Keratinocyte (primary cell): ENCODE results near the gene AJM1.

ENCODE experiments used
- EZH2 ChIP-seq: IDR thresholded peaks from one replicate; pipeline ENCODE4 v1.6.1; 2012; ENCODE audit warnings: inconsistent platforms, mild to moderate bottlenecking, low read length, moderate library complexity
- TF ChIP-seq, protein P1 (sequence below), 3 experiments: IDR thresholded peaks in 1 of 3; conservative IDR thresholded peaks in 1 of 3; optimal IDR thresholded peaks in 1 of 3; 2 replicates in 2 of 3; 3 replicates in 1 of 3; pipeline versions ENCODE3 to v1.5.1; 2011; ENCODE audit warnings: low read length in 3 of 3, mild to moderate bottlenecking in 3 of 3, moderate library complexity in 2 of 3, control low read depth in 1 of 3, inconsistent platforms in 1 of 3; ENCODE audit not compliant: insufficient read depth in 2 of 3; ENCODE audit errors: extremely low read depth in 1 of 3

DNA sequence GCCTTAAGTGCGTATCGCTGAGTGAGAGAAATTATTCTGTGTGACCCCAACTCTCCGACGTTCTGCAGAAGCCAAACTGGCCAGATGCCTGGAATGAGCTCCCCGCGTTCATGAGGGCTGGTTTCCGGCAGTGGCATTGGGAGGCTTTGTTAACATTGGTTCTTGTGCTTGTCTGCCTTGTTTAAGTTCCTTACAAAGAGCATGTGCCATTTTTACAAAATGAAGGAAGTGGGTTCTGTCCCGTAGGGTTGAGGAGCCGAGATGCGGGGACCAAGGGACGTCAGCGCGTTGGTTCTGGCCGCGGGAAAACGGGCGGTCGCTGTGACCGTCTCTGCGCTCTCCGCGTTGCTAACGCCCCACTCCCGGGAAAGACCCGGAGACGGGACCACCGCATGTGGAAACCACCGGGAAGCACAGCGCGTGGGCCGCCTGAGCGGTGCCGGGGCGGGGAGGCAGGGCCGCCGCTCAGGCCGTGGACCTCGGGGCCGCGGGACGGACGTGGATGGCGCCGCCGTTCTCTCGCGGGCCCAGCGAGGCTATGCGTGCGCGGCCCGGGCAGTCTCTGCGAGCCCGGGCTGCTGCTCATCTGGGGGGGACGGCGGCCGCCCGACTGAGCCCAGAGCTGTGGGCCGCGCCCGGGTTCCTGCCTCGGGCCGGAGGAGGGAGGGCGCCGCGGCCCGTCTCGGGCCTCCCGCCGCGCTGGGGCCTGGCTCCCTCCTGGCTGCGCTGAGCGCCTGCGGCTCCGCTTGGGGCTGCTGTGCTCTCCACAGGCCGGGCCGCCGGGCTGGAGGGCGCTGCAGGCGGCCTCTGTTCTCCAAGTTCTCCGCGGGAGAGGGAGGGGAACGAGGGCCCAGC is 21.1 kb upstream of the AJM1 start:
- TF ChIP-seq EZH2, result no peak
- TF ChIP-seq, protein P1, sequence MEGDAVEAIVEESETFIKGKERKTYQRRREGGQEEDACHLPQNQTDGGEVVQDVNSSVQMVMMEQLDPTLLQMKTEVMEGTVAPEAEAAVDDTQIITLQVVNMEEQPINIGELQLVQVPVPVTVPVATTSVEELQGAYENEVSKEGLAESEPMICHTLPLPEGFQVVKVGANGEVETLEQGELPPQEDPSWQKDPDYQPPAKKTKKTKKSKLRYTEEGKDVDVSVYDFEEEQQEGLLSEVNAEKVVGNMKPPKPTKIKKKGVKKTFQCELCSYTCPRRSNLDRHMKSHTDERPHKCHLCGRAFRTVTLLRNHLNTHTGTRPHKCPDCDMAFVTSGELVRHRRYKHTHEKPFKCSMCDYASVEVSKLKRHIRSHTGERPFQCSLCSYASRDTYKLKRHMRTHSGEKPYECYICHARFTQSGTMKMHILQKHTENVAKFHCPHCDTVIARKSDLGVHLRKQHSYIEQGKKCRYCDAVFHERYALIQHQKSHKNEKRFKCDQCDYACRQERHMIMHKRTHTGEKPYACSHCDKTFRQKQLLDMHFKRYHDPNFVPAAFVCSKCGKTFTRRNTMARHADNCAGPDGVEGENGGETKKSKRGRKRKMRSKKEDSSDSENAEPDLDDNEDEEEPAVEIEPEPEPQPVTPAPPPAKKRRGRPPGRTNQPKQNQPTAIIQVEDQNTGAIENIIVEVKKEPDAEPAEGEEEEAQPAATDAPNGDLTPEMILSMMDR (optimal IDR thresholded peaks at IDR 0.05 in 1 of 3, IDR thresholded peaks at IDR 0.05 in 1 of 3, conservative IDR thresholded peaks at IDR 0.05 in 1 of 3; ENCODE audit: extremely low read depth in 1 of 3, insufficient read depth in 2 of 3, low read length in 3 of 3), result no peak
